Lung (tissue), 16 donors: ENCODE results near the gene RAB30. TPM values are rescaled to one million over a fixed set of nuclear protein-coding genes. Genes with fewer than 3 reads are reported as not detected.

Experiments
- ATAC-seq: fragments of 200-7000 bp; cut with Tn5 transposase; one replicate; pipeline ENCODE4 v1.9.1; 2020; ENCODE audit warnings: moderate number of reproducible peaks; ENCODE audit not compliant: insufficient read depth, low FRiP score
- DNase-seq, 3 donors: peaks; one replicate each; pipeline ENCODE4 v3.0.0-alpha.2; 2013 to 2017
- H3K27ac ChIP-seq, 2 donors: one replicate each; pipeline ENCODE4 v1.5.1; 2013; ENCODE audit warnings: mild to moderate bottlenecking in 2 of 2, moderate library complexity in 2 of 2, control low read depth in 1 of 2, inconsistent platforms in 1 of 2, low read depth in 1 of 2, low read length in 1 of 2
- H3K27me3 ChIP-seq, 3 donors: one replicate each; pipeline ENCODE4 v1.5.1; 2013; ENCODE audit warnings: low read length in 2 of 3; ENCODE audit not compliant: control insufficient read depth in 3 of 3, insufficient read depth in 3 of 3
- H3K36me3 ChIP-seq, 4 donors: one replicate each; pipeline ENCODE4 v1.5.1; 2013; ENCODE audit warnings: low read length in 4 of 4, mild to moderate bottlenecking in 1 of 4, moderate library complexity in 1 of 4; ENCODE audit not compliant: control insufficient read depth in 4 of 4, insufficient read depth in 4 of 4
- H3K4me1 ChIP-seq, 5 donors: one replicate each; pipeline ENCODE4 v1.5.1; 2013; ENCODE audit warnings: low read length in 5 of 5, mild to moderate bottlenecking in 2 of 5, moderate library complexity in 1 of 5; ENCODE audit not compliant: control insufficient read depth in 5 of 5, insufficient read depth in 5 of 5
- H3K4me3 ChIP-seq: one replicate; pipeline ENCODE4 v1.5.1; 2013; ENCODE audit warnings: mild to moderate bottlenecking, control low read depth, moderate library complexity
- H3K9ac ChIP-seq, 2 donors: one replicate each; pipeline ENCODE4 v1.5.1; 2013; ENCODE audit warnings: low read length in 2 of 2, control low read depth in 1 of 2; ENCODE audit not compliant: insufficient read depth in 1 of 2
- H3K9me3 ChIP-seq, 4 donors: one replicate each; pipeline ENCODE4 v1.5.1; 2013; ENCODE audit warnings: low read length in 3 of 4, mild to moderate bottlenecking in 1 of 4, moderate library complexity in 1 of 4; ENCODE audit not compliant: control insufficient read depth in 4 of 4, insufficient read depth in 3 of 4
- WGBS, 2 donors: extraction: QIAGEN DNeasy Blood & Tissue Kit; methylation state at CpG; one replicate each; pipeline ENCODE4 v1.1.7; 2013; 5-methylcytosine and 5-hydroxymethylcytosine counted together
- long read RNA-seq, 5 donors: transcript quantifications; one replicate each; lab custom pipeline, GENCODE V29; 2026
- polyA plus RNA-seq, 2 donors: library from polyadenylated mRNA; stranded (reverse); fragments of 200-250 nt; gene quantifications; one replicate each; pipeline ENCODE4 v1.2.1, GENCODE V29; 2013
- total RNA-seq, 2 donors: library from RNA; depleted of rRNA in 1 of 2; stranded (reverse); fragments of >200 nt in 1 of 2; gene quantifications; one replicate each; pipeline ENCODE4 v1.2.1, GENCODE V29; 2014 to 2021
- TF ChIP-seq, protein P1 (sequence below): IDR thresholded peaks from 2 replicates; pipeline ENCODE4 v1.5.1; 2012; ENCODE audit warnings: mild to moderate bottlenecking; ENCODE audit errors: control extremely low read depth, extremely low read depth
- donor health status: control.
- donor health status: control.
- donor health status: Bipolar disorder and iron deficiency.
- donor health status: healthy.
- donor health status: DM: yes; HTN: yes; CAD: no.

The RAB30 gene, protein sequence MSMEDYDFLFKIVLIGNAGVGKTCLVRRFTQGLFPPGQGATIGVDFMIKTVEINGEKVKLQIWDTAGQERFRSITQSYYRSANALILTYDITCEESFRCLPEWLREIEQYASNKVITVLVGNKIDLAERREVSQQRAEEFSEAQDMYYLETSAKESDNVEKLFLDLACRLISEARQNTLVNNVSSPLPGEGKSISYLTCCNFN
- total RNA-seq (10 to 100 TPM; 12.4 to 25.5 TPM), polyA plus RNA-seq (1 to 10 TPM; 1.6 to 2.7 TPM)
- long read RNA-seq, donor 1, partial matches to known transcripts = 0 of 4 reads
- long read RNA-seq, donor 1, other reads (novel, unspliced or antisense) = 0 of 4 reads
- long read RNA-seq, donor 2, partial matches to known transcripts = 0 of 1 reads
- long read RNA-seq, donor 2, other reads (novel, unspliced or antisense) = 0 of 1 reads
- long read RNA-seq, donor 3, partial matches to known transcripts = 0 of 2 reads
- long read RNA-seq, donor 3, other reads (novel, unspliced or antisense) = 0 of 2 reads
- long read RNA-seq, donor 4, partial matches to known transcripts = 0 of 3 reads
- long read RNA-seq, donor 4, other reads (novel, unspliced or antisense) = 0 of 3 reads
- long read RNA-seq, donor 5, partial matches to known transcripts = 0 of 4 reads
- long read RNA-seq, donor 5, other reads (novel, unspliced or antisense) = 0 of 4 reads

DNA sequence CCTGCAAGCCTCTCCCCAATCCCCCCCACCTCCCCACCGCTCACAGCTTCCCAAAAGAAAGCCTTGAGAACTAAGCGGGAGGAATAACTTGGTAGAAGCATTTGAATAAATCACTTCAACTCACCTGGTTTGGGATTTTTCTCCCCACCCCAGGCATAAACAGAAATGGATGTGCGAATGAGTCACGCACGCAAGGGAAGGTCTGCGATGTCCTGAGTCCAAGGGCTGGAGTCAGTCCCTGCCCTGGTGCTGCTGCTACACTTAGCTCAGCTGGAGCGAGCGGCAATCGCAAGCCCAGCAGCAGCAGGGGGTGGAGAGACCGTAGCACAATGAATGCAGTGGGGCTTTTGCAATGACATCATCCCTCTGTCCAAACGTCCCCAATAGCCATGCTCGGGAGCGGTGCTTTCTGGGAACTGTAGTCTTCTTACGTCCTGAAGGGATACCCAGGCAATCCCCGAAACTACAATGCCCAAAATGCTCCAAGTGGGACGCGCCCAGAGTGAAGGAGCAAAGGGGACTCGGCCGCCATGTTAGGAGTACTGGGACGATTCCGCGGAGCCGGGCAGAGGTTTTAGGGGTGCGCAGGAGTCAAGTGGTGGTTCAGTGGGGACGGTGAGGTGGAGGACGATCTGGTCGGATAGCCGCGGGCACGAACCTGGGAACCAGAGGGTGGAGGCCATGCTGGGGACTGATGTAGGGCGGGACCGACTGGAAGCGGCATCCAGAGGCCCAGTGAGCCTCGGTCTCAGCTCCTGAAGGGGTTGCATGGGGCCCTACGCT lies at the start of gene RAB30:
Gene RAB30 (minus strand): TSS at position 331 of the 783 bp plus-strand sequence. CDS start 74,581 bp downstream, outside the sequence.
- peak within 1 kb of the TSS; percentile 89 to 98 for H3K27ac ChIP-seq
- H3K4me3 ChIP-seq = peak within 1 kb of the TSS; percentile 61
- H3K4me1 ChIP-seq = peaks cover 5 to 33% (median 19%) of the 10 kb centered on the region in 5 donors
- ATAC-seq (peak; percentile 96), DNase-seq (peak; percentile 98 to 100 (median 100))
- peak within 1 kb of the TSS; percentile 99 to 100 for H3K9ac ChIP-seq
- H3K36me3 ChIP-seq = peaks cover 2 to 15% (median 6%) of the 10 kb centered on the region in 4 donors
- no peaks in the 10 kb centered on the region for H3K9me3 ChIP-seq
- H3K27me3 ChIP-seq = no peaks in the 10 kb centered on the region
- 0% methylated on average over 35 of the region's 35 CpGs for WGBS, 2 donors
- TF ChIP-seq, protein P1, sequence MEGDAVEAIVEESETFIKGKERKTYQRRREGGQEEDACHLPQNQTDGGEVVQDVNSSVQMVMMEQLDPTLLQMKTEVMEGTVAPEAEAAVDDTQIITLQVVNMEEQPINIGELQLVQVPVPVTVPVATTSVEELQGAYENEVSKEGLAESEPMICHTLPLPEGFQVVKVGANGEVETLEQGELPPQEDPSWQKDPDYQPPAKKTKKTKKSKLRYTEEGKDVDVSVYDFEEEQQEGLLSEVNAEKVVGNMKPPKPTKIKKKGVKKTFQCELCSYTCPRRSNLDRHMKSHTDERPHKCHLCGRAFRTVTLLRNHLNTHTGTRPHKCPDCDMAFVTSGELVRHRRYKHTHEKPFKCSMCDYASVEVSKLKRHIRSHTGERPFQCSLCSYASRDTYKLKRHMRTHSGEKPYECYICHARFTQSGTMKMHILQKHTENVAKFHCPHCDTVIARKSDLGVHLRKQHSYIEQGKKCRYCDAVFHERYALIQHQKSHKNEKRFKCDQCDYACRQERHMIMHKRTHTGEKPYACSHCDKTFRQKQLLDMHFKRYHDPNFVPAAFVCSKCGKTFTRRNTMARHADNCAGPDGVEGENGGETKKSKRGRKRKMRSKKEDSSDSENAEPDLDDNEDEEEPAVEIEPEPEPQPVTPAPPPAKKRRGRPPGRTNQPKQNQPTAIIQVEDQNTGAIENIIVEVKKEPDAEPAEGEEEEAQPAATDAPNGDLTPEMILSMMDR = no peak

DNA sequence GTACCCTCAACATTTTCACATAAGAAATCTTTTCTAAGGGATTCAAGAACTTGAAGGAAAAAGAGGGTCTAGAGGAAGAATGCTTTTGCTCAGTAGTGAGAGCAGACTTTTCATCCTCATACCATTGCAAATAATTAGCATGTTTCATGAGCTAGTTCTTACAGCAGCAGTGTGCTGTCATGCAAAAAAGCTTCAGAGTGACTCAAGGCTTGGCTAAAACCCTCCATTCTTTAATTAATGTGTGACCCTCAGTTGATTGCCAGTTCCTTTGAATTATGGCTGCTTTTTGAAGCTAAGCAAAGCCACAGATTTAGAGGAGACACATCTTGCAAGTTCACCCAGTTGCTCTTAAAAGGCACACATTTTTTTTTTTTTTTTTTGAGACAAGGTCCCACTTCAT lies 48.6 kb upstream of the RAB30 start:
- ATAC-seq (no peak), DNase-seq (no peak)
- Histone ChIP-seq H3K4me3 (no peak overlapping the region), H3K9ac (no peak overlapping the region), H3K9me3 (no peaks in the 10 kb centered on the region), H3K36me3 (no peaks in the 10 kb centered on the region), H3K4me1 (peaks cover 0 to 16% (median 4%) of the 10 kb centered on the region in 5 donors), H3K27me3 (no peaks in the 10 kb centered on the region), H3K27ac (no peak overlapping the region)
- TF ChIP-seq, protein P1 = no peak

DNA sequence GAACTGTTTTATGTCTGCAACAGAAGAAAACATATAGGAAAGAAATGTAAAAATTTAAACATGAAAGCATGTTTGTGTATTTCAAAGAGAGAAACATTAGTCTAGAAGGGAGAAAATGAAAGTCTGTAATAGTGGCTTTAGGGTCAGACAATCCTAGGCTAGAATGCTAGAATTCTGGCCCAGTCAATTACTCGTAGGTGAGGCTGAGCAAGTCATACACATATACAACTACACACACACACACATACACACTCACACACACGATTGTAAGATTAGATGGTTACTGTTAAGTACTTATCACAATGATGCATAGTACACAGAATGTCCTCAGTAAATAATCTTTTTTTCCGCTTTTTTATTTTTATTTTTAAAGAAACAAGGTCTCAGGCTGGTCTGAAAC lies 47.5 kb upstream of the RAB30 start:
- TF ChIP-seq, protein P1 = no peak
- ATAC-seq (no peak), DNase-seq (peak in 1 of 3 donors; percentile 14)
- 77 to 86% methylated on average over 3 of the region's 3 CpGs for WGBS, 2 donors
- H3K4me1 ChIP-seq = peaks cover 0 to 16% (median 4%) of the 10 kb centered on the region in 5 donors
- no peaks in the 10 kb centered on the region for H3K36me3 ChIP-seq
- H3K9me3 ChIP-seq = no peaks in the 10 kb centered on the region
- no peaks in the 10 kb centered on the region for H3K27me3 ChIP-seq
- H3K9ac ChIP-seq = no peak overlapping the region
- no peak overlapping the region for H3K4me3 ChIP-seq
- no peak overlapping the region for H3K27ac ChIP-seq
